ENCODE data around the gene NDUFA7. TPM values are rescaled to one million over a fixed set of nuclear protein-coding genes. Genes with fewer than 3 reads are reported as not detected.

Gene NDUFA7
- total RNA-seq, 2 donors from 2014 or later = 39.6 to 52.6 TPM

DNA sequence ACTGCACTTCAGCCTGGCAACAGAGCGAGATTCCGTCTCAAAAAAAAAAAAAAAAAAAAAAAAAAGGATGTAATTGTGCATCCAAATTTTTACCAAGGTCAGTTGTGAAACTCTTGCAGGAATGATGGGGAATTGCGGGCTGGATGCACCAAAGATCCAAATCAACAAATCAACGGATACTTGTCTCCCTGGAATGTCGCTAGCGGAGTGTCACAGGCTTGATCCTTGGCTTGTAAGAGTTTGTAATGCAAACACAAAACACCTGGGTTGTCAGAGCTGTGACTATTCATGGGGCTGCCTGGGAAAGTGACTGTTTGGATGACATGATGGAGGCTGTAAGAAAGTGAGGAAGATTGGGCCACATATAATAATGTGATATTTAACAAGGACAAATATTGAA, 17.7 kb upstream of the NDUFA7 start:
- no peak for DNase-seq (ENCODE audit: low spot score)
- H3K4me1 ChIP-seq (replicated peaks) = peaks cover 7% of the 10 kb centered on the region
- H3K27ac ChIP-seq = no peak overlapping the region
- H3K36me3 ChIP-seq = no peaks in the 10 kb centered on the region
- no peaks in the 10 kb centered on the region for H3K9me3 ChIP-seq
- TF ChIP-seq POLR2AphosphoS5 (IDR thresholded peaks at IDR 0.05) (no peak), CTCF (IDR thresholded peaks at IDR 0.05) (no peak), POLR2A (IDR thresholded peaks at IDR 0.05) (no peak)
- WGBS = 42% methylated on average over 6 of the region's 6 CpGs
- no peaks in the 10 kb centered on the region for H3K27me3 ChIP-seq (replicated peaks; ENCODE audit: insufficient read depth)
- intact Hi-C loops (cut with DNase I) = no loop called here
- no peak overlapping the region for H3K4me3 ChIP-seq

DNA sequence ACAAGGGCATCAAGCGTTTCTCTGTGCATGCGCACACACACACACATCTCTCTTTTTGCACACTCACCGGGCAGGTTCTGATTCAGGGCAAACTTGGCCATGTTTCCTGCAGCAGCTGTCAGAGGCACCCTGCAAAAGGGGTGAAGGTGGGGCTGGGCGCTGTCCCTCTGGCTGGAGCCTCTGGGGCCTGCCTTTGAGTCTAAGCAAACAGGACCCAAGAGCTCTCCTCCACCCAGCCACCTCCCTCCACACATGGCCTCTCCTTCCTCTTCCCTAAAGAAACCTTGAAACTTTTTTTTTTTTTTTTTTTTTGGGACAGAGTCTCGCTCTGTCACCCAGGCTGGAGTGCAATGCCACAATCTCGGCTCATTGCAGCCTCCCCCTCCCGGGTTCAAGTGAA, 16.6 kb upstream of the NDUFA7 start:
- DNase-seq (ENCODE audit: low spot score) = no peak
- H3K27me3 ChIP-seq (replicated peaks; ENCODE audit: insufficient read depth) = no peaks in the 10 kb centered on the region
- TF ChIP-seq POLR2AphosphoS5 (IDR thresholded peaks at IDR 0.05) (no peak), POLR2A (IDR thresholded peaks at IDR 0.05) (no peak), CTCF (IDR thresholded peaks at IDR 0.05) (no peak)
- H3K9me3 ChIP-seq = no peaks in the 10 kb centered on the region
- intact Hi-C loops (cut with DNase I) = no loop called here
- no peak overlapping the region for H3K4me3 ChIP-seq
- peaks cover 7% of the 10 kb centered on the region for H3K4me1 ChIP-seq (replicated peaks)
- H3K27ac ChIP-seq = no peak overlapping the region
- no peaks in the 10 kb centered on the region for H3K36me3 ChIP-seq
- 67% methylated on average over 7 of the region's 7 CpGs for WGBS

GRCh38 chr19:8336660-8337059, 15.5 kb upstream of the NDUFA7 start:
- WGBS = 68% methylated on average over 8 of the region's 8 CpGs
- Histone ChIP-seq H3K4me1 (replicated peaks) (peaks cover 7% of the 10 kb centered on the region), H3K27me3 (replicated peaks; ENCODE audit: insufficient read depth) (no peaks in the 10 kb centered on the region), H3K9me3 (no peaks in the 10 kb centered on the region), H3K4me3 (no peak overlapping the region), H3K27ac (no peak overlapping the region), H3K36me3 (no peaks in the 10 kb centered on the region)
- TF ChIP-seq POLR2A (IDR thresholded peaks at IDR 0.05) (no peak), POLR2AphosphoS5 (IDR thresholded peaks at IDR 0.05) (no peak), CTCF (IDR thresholded peaks at IDR 0.05) (no peak)
- intact Hi-C loops (cut with DNase I) = no loop called here
- no peak for DNase-seq (ENCODE audit: low spot score)

DNA sequence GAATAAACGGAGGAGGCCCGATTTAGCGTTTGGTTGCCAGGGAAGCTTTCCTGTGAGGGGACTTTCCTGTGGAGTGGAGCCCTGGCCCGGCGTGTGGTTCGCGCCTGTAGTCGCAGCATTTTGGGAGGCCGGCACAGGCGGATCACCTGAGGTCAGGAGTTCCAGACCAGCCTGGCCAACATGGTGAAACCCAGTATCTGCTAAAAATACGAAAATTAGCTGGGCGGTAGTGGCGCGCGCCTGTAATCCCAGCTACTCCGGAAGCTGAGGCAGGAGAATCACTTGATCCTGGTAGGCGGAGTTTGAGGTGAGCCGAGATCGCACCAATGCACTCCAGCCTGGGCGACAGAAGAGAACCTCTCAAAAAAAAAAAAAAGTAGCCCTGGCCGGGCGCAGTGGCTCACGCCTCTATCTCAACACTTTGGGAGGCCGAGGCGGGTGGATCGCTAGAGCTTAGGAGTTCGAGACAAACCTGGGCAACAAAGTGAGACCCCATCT, 14.9 kb upstream of the NDUFA7 start:
- 29% methylated on average over 27 of the region's 27 CpGs for WGBS
- H3K4me1 ChIP-seq (replicated peaks) = peaks cover 7% of the 10 kb centered on the region
- no peak for DNase-seq (ENCODE audit: low spot score)
- H3K36me3 ChIP-seq = no peaks in the 10 kb centered on the region
- no peak for TF ChIP-seq POLR2A (IDR thresholded peaks at IDR 0.05)
- TF ChIP-seq POLR2AphosphoS5 (IDR thresholded peaks at IDR 0.05) = no peak
- no peak for TF ChIP-seq CTCF (IDR thresholded peaks at IDR 0.05)
- H3K4me3 ChIP-seq = no peak overlapping the region
- H3K27ac ChIP-seq = no peak overlapping the region
- intact Hi-C loops (cut with DNase I) = no loop called here
- H3K27me3 ChIP-seq (replicated peaks; ENCODE audit: insufficient read depth) = no peaks in the 10 kb centered on the region
- H3K9me3 ChIP-seq = no peaks in the 10 kb centered on the region

GRCh38 chr19:8335343-8336071, 14.3 kb upstream of the NDUFA7 start:
- no peaks in the 10 kb centered on the region for H3K27me3 ChIP-seq (replicated peaks; ENCODE audit: insufficient read depth)
- TF ChIP-seq POLR2AphosphoS5 (IDR thresholded peaks at IDR 0.05) (no peak), POLR2A (IDR thresholded peaks at IDR 0.05) (no peak), CTCF (IDR thresholded peaks at IDR 0.05) (no peak)
- no peak for DNase-seq (ENCODE audit: low spot score)
- H3K9me3 ChIP-seq = no peaks in the 10 kb centered on the region
- H3K4me3 ChIP-seq = peak overlapping the region; percentile 21 to 41
- intact Hi-C loops (cut with DNase I) = no loop called here
- peaks cover 2% of the 10 kb centered on the region for H3K4me1 ChIP-seq (replicated peaks)
- peak overlapping the region in 1 of 2 donors; percentile 23 for H3K27ac ChIP-seq
- H3K36me3 ChIP-seq = no peaks in the 10 kb centered on the region
- 12% methylated on average over 46 of the region's 79 CpGs for WGBS
